Activated T-cell treated with anti-CD3 and anti-CD28 coated beads for 4 hours (primary cell): Measurements from ENCODE around the gene ZC3H12D.
"Not testable (repeated sequence)": the region's sequence is repeated elsewhere in the genome, so short reads cannot be mapped to it uniquely, and the experiment has no call there.

Experiments
- DNase-seq: peaks from one replicate; pipeline ENCODE4 v3.0.0-alpha.2; 2020

Gene ZC3H12D

GRCh38 chr6:149484733-149485700 lies at the start of gene ZC3H12D:
Gene ZC3H12D (minus strand): TSS chr6:149485014. CDS start chr6:149474543, 10,471 bp downstream.
- DNase-seq, result peak; percentile 54

- DNase-seq, result no peak
Measured at GRCh38 chr6:149529650-149530049, 44.8 kb upstream of the ZC3H12D start.

GRCh38 chr6:149515494-149515893 lies 30.7 kb upstream of the ZC3H12D start:
- no peak for DNase-seq

- no peak for DNase-seq
Measured at GRCh38 chr6:149513915-149514314, 29.1 kb upstream of the ZC3H12D start.

- no peak for DNase-seq
Measured at GRCh38 chr6:149510793-149511512, 26.1 kb upstream of the ZC3H12D start.

- DNase-seq, result no peak
Measured at GRCh38 chr6:149508485-149508884, 23.7 kb upstream of the ZC3H12D start.

- DNase-seq, result no peak
Measured at GRCh38 chr6:149503872-149504271, 19.1 kb upstream of the ZC3H12D start.

- DNase-seq, result no peak
Measured at GRCh38 chr6:149503276-149503675, 18.5 kb upstream of the ZC3H12D start.

- DNase-seq, result no peak
Measured at GRCh38 chr6:149501768-149502167, 17.0 kb upstream of the ZC3H12D start.

GRCh38 chr6:149501201-149501600 lies 16.4 kb upstream of the ZC3H12D start:
- no peak for DNase-seq

- no peak for DNase-seq
Measured at GRCh38 chr6:149500096-149500495, 15.3 kb upstream of the ZC3H12D start.

GRCh38 chr6:149499066-149499465 lies 14.3 kb upstream of the ZC3H12D start:
- no peak for DNase-seq

GRCh38 chr6:149497365-149497764 lies 12.6 kb upstream of the ZC3H12D start:
- DNase-seq, result no peak

GRCh38 chr6:149496597-149496996 lies 11.8 kb upstream of the ZC3H12D start:
- not testable (repeated sequence) for DNase-seq

GRCh38 chr6:149495349-149496016 lies 10.7 kb upstream of the ZC3H12D start:
- DNase-seq, result not testable (repeated sequence)

GRCh38 chr6:149494810-149495209 lies 10.0 kb upstream of the ZC3H12D start:
- not testable (repeated sequence) for DNase-seq

- DNase-seq, result no peak
Measured at GRCh38 chr6:149493761-149494320, 9.0 kb upstream of the ZC3H12D start.

GRCh38 chr6:149492798-149493343 lies 8.1 kb upstream of the ZC3H12D start:
- DNase-seq, result no peak

- DNase-seq, result no peak
Measured at GRCh38 chr6:149489967-149490366, 5.2 kb upstream of the ZC3H12D start.

- DNase-seq, result no peak
Measured at GRCh38 chr6:149488815-149489214, 4.0 kb upstream of the ZC3H12D start.

- DNase-seq, result no peak
Measured at GRCh38 chr6:149487316-149487715, 2.5 kb upstream of the ZC3H12D start.

- DNase-seq, result no peak
Measured at GRCh38 chr6:149483849-149484655, 762 bp downstream of the ZC3H12D start.
